ENCODE results near the gene ATXN3L.
"Not testable (repeated sequence)": the region's sequence is repeated elsewhere in the genome, so short reads cannot be mapped to it uniquely, and the experiment has no call there.

Gene ATXN3L

DNA sequence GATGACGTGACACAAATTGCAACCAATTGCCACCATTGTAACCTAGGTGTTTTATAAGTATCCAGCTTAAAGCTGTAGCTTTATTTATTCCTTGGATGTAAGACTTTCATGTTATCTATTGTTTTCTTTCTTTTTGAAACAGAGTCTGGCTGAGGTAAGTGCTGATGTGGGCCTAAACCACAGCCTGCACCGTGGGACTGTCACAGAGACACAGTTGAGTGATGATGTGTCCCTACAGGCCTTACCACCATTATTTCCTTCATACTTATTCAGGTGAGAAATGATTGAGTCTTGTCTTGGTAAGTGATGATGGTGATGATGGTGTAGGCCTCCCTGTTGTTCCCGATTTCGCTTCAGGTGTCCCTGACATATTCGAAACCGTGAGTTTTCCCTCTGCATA, 8.3 kb downstream of the ATXN3L start:
- TF ChIP-seq, protein P1, sequence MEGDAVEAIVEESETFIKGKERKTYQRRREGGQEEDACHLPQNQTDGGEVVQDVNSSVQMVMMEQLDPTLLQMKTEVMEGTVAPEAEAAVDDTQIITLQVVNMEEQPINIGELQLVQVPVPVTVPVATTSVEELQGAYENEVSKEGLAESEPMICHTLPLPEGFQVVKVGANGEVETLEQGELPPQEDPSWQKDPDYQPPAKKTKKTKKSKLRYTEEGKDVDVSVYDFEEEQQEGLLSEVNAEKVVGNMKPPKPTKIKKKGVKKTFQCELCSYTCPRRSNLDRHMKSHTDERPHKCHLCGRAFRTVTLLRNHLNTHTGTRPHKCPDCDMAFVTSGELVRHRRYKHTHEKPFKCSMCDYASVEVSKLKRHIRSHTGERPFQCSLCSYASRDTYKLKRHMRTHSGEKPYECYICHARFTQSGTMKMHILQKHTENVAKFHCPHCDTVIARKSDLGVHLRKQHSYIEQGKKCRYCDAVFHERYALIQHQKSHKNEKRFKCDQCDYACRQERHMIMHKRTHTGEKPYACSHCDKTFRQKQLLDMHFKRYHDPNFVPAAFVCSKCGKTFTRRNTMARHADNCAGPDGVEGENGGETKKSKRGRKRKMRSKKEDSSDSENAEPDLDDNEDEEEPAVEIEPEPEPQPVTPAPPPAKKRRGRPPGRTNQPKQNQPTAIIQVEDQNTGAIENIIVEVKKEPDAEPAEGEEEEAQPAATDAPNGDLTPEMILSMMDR (IDR thresholded peaks at IDR 0.05; ENCODE audit: insufficient read depth, low read depth, low read length, missing control alignments) = no peak

DNA sequence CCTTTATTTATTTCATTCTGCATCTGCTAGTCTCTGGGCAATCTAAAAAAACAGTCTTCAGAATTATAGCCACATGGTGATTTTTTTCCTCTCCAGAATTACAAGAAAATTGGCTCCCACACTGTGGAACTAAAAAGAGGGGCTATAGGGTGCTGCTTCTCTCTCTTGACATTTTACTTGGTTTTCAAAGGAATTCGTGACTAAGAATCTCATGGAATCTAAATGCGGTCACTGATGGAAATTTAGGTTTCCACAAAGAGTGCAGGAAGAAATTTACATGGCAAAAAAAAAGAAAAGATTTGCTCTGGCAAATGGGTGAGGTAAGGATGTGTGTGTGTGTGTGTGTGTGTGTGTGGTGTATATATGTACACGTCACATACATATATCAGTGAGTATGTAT, 10.2 kb downstream of the ATXN3L start:
- no peak overlapping the region for H3K4me3 ChIP-seq (ENCODE audit: low read length)
- no peak for DNase-seq (ENCODE audit: low read depth)
- TF ChIP-seq, protein P1 (IDR thresholded peaks at IDR 0.05; ENCODE audit: insufficient read depth, low read depth, low read length, missing control alignments) = no peak

More for the DNA sequence above, 8.3 kb downstream of the ATXN3L start:
- no peak overlapping the region for H3K4me3 ChIP-seq (ENCODE audit: low read length)
- no peak for DNase-seq (ENCODE audit: low read depth)

DNA sequence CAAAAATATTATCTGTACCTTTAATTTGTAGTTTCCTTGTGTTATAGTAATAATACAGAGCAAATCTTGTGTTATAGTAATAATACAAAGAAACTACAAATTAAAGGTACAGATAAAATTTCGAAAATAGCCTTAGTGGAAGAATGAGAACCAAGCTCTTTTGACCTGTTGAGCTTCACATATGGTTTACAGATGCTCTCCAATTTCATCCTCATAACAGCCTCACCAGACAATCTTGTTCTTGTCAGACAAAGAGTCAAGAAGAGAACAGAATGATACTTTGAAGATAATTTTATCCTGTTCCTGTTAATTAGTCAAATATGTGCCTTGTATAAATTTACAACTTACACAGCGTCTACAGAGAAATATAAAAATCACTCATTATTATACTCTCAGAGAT, 12.8 kb downstream of the ATXN3L start:
- TF ChIP-seq, protein P1 (IDR thresholded peaks at IDR 0.05; ENCODE audit: insufficient read depth, low read depth, low read length, missing control alignments) = no peak
- DNase-seq (ENCODE audit: low read depth) = no peak
- H3K4me3 ChIP-seq (ENCODE audit: low read length) = no peak overlapping the region

DNA sequence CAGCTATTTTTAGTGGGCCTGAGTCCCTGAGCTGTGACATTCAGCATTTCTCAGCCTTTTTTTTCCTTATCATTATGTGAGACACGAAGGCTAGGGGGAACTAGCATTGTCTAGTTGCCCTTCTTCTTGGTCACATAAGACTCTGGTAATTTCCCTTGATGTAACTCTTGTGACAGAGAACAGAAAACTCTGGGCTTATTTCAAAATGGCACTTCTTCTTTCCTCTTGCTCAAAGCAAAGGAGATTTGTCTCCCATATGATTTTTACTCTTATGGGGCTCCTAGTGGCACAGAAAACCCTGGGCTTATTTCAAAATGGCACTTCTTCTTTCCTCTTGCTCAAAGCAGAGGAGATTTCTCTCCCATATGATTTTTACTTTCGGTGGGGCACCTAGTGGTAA, 14.7 kb downstream of the ATXN3L start:
- TF ChIP-seq, protein P1 (IDR thresholded peaks at IDR 0.05; ENCODE audit: insufficient read depth, low read depth, low read length, missing control alignments) = no peak

DNA sequence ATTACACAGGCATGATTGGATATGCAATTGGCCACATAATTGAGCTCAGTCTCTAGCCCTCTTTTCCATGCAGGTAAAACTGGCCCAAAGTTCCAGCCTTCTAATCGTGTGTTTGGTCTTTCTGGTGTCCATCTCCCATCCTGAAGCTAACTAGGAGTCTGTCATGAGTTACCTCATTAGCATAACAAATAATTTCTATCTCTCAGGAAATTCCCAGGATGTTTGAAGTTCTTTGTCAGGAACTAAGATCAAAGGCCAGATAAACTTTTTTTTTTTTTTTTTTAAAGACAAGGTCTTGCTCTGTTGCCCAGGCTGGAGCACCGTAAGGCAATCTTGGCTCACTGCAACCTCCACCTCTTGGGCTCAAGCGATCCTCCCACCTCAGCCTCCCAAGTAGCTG, 15.8 kb downstream of the ATXN3L start:
- DNase-seq (ENCODE audit: low read depth) = no peak
- TF ChIP-seq, protein P1 (IDR thresholded peaks at IDR 0.05; ENCODE audit: insufficient read depth, low read depth, low read length, missing control alignments) = no peak
- H3K4me3 ChIP-seq (ENCODE audit: low read length) = no peak overlapping the region

More for the DNA sequence above, 14.7 kb downstream of the ATXN3L start:
- no peak for DNase-seq (ENCODE audit: low read depth)
- H3K4me3 ChIP-seq (ENCODE audit: low read length) = no peak overlapping the region

DNA sequence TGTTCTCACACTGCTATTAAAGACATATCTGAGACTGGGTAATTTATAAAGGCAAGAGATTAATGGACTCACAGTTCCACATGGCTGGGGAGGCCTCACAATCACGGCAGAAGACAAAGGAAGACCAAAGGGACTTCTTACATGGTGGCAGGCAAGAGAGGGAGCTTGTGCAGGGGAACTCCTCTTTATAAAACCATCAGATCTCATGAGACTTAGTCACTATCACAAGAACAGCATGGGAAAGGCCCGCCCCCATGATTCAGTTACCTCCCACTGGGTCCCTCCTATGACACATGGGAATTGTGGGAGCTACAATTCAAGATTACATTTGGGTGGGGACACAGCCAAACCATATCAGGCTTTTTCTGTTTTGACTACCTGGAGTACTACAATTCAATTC, 16.6 kb downstream of the ATXN3L start:
- H3K4me3 ChIP-seq (ENCODE audit: low read length) = not testable (repeated sequence)
- DNase-seq (ENCODE audit: low read depth) = peak; percentile 15

DNA sequence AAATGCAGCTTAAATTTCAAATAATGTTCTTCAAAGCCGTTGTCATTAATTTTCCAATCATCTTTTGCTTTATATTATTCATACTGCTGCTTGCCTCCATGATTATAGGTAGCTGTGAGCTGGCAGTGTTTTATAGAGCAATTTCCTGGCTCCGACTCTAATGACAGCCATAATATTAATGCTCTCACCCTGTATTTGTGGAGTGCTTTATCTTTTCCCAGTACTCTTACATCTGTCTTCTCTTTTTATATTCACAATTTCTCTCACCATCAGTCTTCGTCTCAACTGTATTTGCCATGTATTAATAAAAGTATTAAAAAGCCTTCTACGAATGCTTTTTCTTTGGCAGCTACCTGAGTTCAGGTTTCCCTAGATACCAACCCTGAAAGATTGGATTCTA, 21.0 kb downstream of the ATXN3L start:
- no peak for DNase-seq (ENCODE audit: low read depth)
- no peak overlapping the region for H3K4me3 ChIP-seq (ENCODE audit: low read length)
- TF ChIP-seq, protein P1 (IDR thresholded peaks at IDR 0.05; ENCODE audit: insufficient read depth, low read depth, low read length, missing control alignments) = no peak

DNA sequence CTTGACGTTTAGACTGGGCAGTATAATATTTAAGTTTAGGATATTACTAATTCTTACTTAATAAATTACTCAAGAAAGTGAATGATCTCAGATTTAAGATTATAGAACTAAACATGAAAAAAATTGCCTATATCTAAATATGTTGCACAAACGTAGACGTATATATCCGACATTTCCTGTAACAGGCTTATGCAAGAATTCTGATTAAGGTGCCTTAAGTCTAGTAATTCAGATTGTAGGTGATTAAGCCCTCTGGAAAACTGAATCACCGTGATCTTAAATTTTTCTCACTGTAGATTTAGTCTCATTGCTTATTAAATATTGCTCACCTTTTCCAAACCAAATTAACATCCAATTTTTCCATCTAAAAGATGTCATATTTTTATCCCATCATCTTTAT, 24.0 kb downstream of the ATXN3L start:
- no peak overlapping the region for H3K4me3 ChIP-seq (ENCODE audit: low read length)
- TF ChIP-seq, protein P1 (IDR thresholded peaks at IDR 0.05; ENCODE audit: insufficient read depth, low read depth, low read length, missing control alignments) = no peak
- DNase-seq (ENCODE audit: low read depth) = peak; percentile 58
